ENCODE data around the gene SLC13A5.

The SLC13A5 gene

GRCh38 chr17:6636616-6637457 is 76.3 kb downstream of the SLC13A5 start:
- DNase-seq = no peak

- no peak for DNase-seq
Measured at GRCh38 chr17:6636105-6636504, 77.1 kb downstream of the SLC13A5 start.
